GM12801 (cell line): ENCODE measurements around the gene OR8B12.

Experiments used
- CTCF ChIP-seq: IDR thresholded peaks from one replicate; pipeline ENCODE4 v1.5.1; 2011; ENCODE audit warnings: control low read depth; ENCODE audit not compliant: insufficient read length; ENCODE audit errors: extremely low read depth

The OR8B12 gene

DNA sequence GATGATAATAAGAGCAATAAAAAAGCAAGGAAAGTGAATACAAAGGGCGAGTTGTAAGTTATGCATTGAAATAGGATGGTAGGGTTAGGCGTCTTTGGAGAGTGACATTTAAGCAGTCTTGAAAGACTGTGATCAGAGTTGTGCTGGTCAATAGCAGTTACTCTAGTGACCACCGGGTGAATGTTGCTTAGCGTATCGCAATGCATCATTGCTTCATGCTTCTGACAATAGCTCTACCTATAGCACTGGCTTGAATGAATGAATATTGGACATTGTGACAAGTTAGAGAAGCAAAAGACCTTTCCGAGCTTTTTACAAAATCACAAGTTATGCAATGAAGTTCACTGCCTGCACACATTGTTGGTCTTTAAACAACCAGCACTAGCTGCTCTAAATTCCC lies 7.7 kb upstream of the OR8B12 start:
- no peak for TF ChIP-seq CTCF

GRCh38 chr11:124543145-124543544 lies 309 bp downstream of the OR8B12 start:
- no peak for TF ChIP-seq CTCF

DNA sequence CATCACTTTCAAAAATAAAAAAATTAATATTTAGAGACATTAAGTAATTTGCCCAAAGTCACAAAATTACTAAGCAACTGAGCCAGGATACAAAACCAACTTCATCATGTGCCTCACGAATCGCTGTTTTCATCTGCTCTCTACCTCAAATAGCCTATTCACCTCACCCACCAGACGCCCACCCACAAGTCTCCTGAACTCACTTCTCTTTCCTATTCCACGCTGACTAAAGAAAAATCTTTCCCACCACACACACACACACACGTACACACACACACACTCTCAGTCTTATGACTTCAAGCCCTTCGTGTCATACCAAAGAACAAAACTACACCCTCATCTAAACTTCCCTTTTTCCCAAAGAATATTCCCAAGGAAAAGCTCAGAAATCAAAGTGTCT lies 2.2 kb downstream of the OR8B12 start:
- no peak for TF ChIP-seq CTCF

- no peak for TF ChIP-seq CTCF
These were observed 5.4 kb downstream of the OR8B12 start for GRCh38 chr11:124538019-124538418.

GRCh38 chr11:124536520-124536919 lies 6.9 kb downstream of the OR8B12 start:
- TF ChIP-seq CTCF, result no peak

DNA sequence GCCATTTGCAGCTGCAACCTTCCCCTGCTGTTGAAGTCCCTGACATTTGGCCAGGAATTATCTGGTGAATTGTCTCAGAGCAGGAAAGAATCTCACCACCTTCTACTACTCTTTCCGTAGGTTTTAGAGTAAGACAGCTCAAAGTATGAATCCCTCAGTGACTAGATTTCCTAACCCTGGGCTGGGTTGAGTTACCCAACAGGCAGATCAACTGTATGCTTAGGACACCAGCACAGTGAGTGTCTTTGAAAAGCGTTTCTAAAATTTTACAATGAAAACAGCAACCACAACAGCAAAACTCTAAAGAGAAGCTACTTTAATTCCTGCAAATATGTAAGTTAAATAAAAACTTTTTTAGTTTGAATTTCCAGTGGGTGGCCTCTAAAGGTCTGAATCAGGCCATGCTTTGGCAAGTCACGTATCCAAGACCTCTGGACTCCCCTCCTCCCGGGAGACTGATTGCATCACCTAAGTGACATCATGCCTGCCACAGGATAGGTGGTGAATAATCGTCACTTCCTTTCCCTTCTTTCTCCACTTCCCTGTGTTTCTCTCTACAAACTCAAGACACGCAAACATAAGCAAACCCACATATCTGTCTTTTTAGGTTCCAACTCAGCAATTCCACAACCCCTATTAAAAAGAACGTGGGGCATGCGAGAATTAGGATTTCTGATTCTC lies 7.8 kb downstream of the OR8B12 start:
- no peak for TF ChIP-seq CTCF

- TF ChIP-seq CTCF, result no peak
These were observed 9.4 kb downstream of the OR8B12 start for GRCh38 chr11:124534051-124534450.
